ENCODE measurements around the gene HOMER2. TPM values are rescaled to one million over a fixed set of nuclear protein-coding genes. Genes with fewer than 3 reads are reported as not detected.
A peak's percentile ranks its signal among the peaks of the same experiment; 100 is the strongest.

The HOMER2 gene
- total and polyA plus RNA-seq, 9 of the 15 experiments (the other 6 are each of a cell fraction or from before 2014, with no cell fraction given), result 0.13 to 0.47 (median 0.29) TPM; not detected in 1

- TF ChIP-seq NKRF (IDR thresholded peaks at IDR 0.05; ENCODE audit: borderline replicate concordance) (0 out of 2 replicates have a peak, but pooled peaks have one; percentile 1), NR2C2 (CRISPR knock-in tag; IDR thresholded peaks at IDR 0.05) (no peak), NR2C2 (tag; IDR thresholded peaks at IDR 0.05) (peak; percentile 70; the same call in 1 of the 2 replicates), ZFP1 (CRISPR knock-in tag; IDR thresholded peaks at IDR 0.05) (no peak)
These were observed 33.9 kb upstream of the HOMER2 start (continued) for GRCh38 chr15:82986442-82986780.

- Histone ChIP-seq H3K9ac (ENCODE audit: insufficient read depth in 1 of 2, low read depth in 2 of 2, low read length in 2 of 2) (peak within 1 kb of the TSS; percentile 90 to 95), H3K4me2 (ENCODE audit: insufficient read depth, low read length) (peak within 1 kb of the TSS; percentile 99), H3K27ac (ENCODE audit: extremely low read depth, low read depth, low read length) (peak within 1 kb of the TSS; percentile 75), H4K20me1 (replicated peaks; ENCODE audit: control insufficient read depth, insufficient read depth, low read length) (no peaks in the 10 kb centered on the region), H3K36me3 (ENCODE audit: control insufficient read depth, insufficient read depth, low read length) (peaks cover 26% of the 10 kb centered on the region; the same call in 2 of the 3 replicates), H3K9me3 (replicated peaks; ENCODE audit: control insufficient read depth, insufficient read depth, low read depth, low read length) (peaks cover 5% of the 10 kb centered on the region), H3K9me1 (ENCODE audit: control insufficient read depth, insufficient read depth, low read length) (no peaks in the 10 kb centered on the region), H3K79me2 (ENCODE audit: control insufficient read depth, insufficient read depth, low read length) (peaks cover 14% of the 10 kb centered on the region), H3K4me3 (peak within 1 kb of the TSS; percentile 77), H2AFZ (ENCODE audit: low read depth, low read length) (peak within 1 kb of the TSS; percentile 100), H3K27me3 (ENCODE audit: control insufficient read depth in 2 of 2, insufficient read depth in 2 of 2, low read length in 2 of 2) (no peaks in the 10 kb centered on the region), H3K4me1 (replicated peaks in 1 of 2; ENCODE audit: control insufficient read depth in 2 of 2, insufficient read depth in 2 of 2, low read length in 2 of 2) (peaks cover 0 to 5% of the 10 kb centered on the region in 2 experiments; a peak in 3 of 5 replicates)
- intact Hi-C loops (cut with micrococcal nuclease), result loop anchor here (1.0 kb wide), 1 partner anchor 137 kb away; no protein-coding TSS in a partner anchor
- TSS peak; percentile 84 for BruUV-seq (replicated peaks)
- 28% methylated on average over 27 of the region's 45 CpGs for WGBS (ENCODE audit: insufficient coverage, low coverage, missing lambda C conversion rate)
- DNase-seq (ENCODE audit: extremely low read depth in 1 of 4, low spot score in 3 of 4) (peak; percentile 87 to 96 (median 89)), FAIRE-seq (peak; percentile 100), ATAC-seq (peak; percentile 98)
- ChIA-PET POLR2A (interaction anchor here (0.6 to 2.1 kb wide), 8 partner anchors 10 to 445 kb away, joined by 3 to 5 read pairs (median 3); partner anchors contain the start of gene RPS17), CTCF (ENCODE audit: low intra/inter-chr PET ratio) (no interaction called here)
- in situ Hi-C loops (cut with MboI), result loop anchor here (10.0 kb wide), 1 partner anchor 131 kb away; no protein-coding TSS in a partner anchor
- TF ChIP-seq NCOR1 (IDR thresholded peaks at IDR 0.05) (no peak), THAP12 (CRISPR knock-in tag; IDR thresholded peaks at IDR 0.05) (peak; percentile 6; the same call in 1 of the 2 replicates), ATF7 (IDR thresholded peaks at IDR 0.05) (0 out of 2 replicates have a peak, but pooled peaks have one; percentile 53), TRIM25 (IDR thresholded peaks at IDR 0.05; ENCODE audit: borderline replicate concordance) (no peak), GTF2A2 (tag; IDR thresholded peaks at IDR 0.05) (no peak), CTBP1 (IDR thresholded peaks at IDR 0.05; ENCODE audit: borderline replicate concordance) (peak; percentile 41; the same call in 1 of the 2 replicates), TCF7 (IDR thresholded peaks at IDR 0.05; ENCODE audit: borderline replicate concordance) (no peak)
These were observed 33.3 kb upstream of the HOMER2 start, which contains the start of gene RAMAC for GRCh38 chr15:82985688-82986441. Gene RAMAC (plus strand): TSS chr15:82986210. CDS start chr15:82989019, 2,809 bp downstream.

All from K562 (cell line).